Measurements from ENCODE around the gene LAMTOR2.

LAMTOR2 gene

DNA sequence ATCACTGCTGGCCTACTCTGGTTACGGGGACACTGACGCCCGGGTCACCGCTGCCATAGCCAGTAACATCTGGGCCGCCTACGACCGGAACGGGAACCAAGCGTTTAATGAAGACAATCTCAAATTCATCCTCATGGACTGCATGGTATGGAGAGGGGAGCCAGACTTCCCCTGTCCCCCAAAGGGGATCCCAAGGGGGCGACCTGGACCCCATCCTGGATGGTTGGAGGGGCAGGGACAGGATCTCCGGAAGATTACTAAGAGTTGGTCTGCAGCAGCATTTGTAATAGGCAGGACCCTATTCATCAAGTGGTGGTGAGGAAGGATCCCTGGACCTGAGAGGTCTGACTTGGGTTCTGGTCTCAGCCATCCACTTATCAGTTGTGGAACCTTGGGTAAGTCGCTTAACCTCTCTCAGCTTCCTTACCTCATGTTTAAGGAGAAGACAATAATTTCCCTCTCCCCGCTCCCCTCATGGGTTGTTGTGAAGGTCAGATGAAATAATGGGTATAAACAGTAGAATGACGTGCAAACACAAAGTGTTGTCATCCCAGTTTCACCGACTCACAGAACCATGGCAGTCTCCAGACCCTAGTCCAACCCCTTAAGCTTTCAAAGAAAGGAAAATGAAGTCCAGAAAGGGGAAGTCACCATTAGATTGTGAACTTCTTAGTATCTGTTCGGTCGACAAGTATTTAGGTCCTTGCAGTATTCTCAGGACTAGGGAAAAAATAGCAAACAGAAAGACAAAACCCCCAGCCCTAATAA is 883 bp downstream of the LAMTOR2 start:
- H3K27me3 ChIP-seq (replicated peaks), result no peaks in the 10 kb centered on the region
- H3K27ac ChIP-seq, result peak overlapping the region; percentile 1
- no peaks in the 10 kb centered on the region for H3K36me3 ChIP-seq (replicated peaks)
- peak overlapping the region; percentile 98 for H3K4me3 ChIP-seq (ENCODE audit: low read depth, low read length)
- in situ Hi-C loops (cut with HindIII; ENCODE audit: low pct_ligation_motif_present, low sequenced_read_pairs), result no loop called here
- DNase-seq, result no peak
- TF ChIP-seq, protein P1, sequence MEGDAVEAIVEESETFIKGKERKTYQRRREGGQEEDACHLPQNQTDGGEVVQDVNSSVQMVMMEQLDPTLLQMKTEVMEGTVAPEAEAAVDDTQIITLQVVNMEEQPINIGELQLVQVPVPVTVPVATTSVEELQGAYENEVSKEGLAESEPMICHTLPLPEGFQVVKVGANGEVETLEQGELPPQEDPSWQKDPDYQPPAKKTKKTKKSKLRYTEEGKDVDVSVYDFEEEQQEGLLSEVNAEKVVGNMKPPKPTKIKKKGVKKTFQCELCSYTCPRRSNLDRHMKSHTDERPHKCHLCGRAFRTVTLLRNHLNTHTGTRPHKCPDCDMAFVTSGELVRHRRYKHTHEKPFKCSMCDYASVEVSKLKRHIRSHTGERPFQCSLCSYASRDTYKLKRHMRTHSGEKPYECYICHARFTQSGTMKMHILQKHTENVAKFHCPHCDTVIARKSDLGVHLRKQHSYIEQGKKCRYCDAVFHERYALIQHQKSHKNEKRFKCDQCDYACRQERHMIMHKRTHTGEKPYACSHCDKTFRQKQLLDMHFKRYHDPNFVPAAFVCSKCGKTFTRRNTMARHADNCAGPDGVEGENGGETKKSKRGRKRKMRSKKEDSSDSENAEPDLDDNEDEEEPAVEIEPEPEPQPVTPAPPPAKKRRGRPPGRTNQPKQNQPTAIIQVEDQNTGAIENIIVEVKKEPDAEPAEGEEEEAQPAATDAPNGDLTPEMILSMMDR (IDR thresholded peaks at IDR 0.05; ENCODE audit: low read depth, low read length, missing control alignments), result no peak

DNA sequence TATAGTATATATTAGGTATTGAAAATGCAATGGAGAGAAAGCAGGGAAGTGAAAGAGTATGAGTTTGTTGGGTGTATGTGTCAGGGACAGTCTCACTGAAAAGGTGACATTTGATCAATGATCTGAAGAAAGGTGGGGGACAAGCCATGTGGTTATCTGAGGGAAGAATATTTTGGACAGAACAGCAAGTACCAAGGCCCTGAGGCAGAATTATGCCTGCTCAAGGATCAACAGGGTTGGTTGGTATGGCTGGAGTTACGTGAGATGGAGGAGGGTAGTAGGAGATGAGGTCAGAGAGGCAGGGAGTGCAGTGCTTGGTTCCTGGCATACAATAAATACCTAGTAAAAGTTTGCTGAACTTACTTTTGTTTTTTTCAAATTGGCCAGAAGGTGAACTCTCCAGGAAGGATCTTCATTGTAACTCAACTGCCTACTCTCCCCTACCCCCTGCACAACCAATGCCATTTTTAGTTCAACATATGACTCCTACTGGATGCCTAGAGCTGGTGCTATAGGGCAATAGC is 1.8 kb downstream of the LAMTOR2 start:
- TF ChIP-seq, protein P1 (IDR thresholded peaks at IDR 0.05; ENCODE audit: low read depth, low read length, missing control alignments), result no peak
- Histone ChIP-seq H3K36me3 (replicated peaks) (no peaks in the 10 kb centered on the region), H3K27me3 (replicated peaks) (no peaks in the 10 kb centered on the region), H3K4me3 (ENCODE audit: low read depth, low read length) (no peak overlapping the region), H3K27ac (no peak overlapping the region)
- no peak for DNase-seq
- in situ Hi-C loops (cut with HindIII; ENCODE audit: low pct_ligation_motif_present, low sequenced_read_pairs), result no loop called here

DNA sequence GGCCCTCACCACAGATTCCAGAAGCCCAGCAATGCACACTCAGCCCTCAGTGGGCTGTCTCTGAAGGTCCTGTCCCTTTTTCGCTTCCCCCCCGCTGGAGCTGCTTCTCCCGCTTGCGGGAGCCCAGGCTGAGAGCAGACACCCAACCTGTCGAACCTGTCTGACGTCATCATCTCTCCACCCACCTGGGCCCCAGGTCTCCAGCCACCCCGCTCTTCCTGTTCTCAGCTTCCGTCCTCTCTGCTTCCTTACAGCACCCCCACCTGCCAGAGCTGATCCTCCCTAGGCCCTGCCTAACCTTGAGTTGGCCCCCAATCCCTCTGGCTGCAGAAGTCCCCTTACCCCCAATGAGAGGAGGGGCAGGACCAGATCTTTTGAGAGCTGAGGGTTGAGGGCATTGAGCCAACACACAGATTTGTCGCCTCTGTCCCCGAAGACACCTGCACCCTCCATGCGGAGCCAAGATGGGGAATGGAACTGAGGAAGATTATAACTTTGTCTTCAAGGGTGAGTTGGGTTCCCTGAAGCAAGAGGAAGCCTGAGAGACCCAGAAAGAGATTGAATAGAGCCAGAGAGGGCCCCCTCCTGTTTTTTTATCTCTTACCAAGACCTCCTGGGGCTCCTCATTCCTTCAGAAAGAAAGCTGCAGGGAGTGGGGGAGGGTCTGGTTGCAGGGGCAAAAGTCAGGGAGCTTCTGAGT is 6.5 kb downstream of the LAMTOR2 start, which contains the start of gene RAB25:
TSS of gene RAB25 (plus strand) at position 224 of the 700 bp plus-strand sequence. CDS start at position 465, 241 bp downstream.
- no peaks in the 10 kb centered on the region for H3K36me3 ChIP-seq (replicated peaks)
- in situ Hi-C loops (cut with HindIII; ENCODE audit: low pct_ligation_motif_present, low sequenced_read_pairs), result no loop called here
- H3K27ac ChIP-seq, result no peak within 1 kb of the TSS
- TF ChIP-seq, protein P1 (IDR thresholded peaks at IDR 0.05; ENCODE audit: low read depth, low read length, missing control alignments), result no peak
- no peak within 1 kb of the TSS for H3K4me3 ChIP-seq (ENCODE audit: low read depth, low read length)
- DNase-seq, result no peak
- H3K27me3 ChIP-seq (replicated peaks), result no peaks in the 10 kb centered on the region

DNA sequence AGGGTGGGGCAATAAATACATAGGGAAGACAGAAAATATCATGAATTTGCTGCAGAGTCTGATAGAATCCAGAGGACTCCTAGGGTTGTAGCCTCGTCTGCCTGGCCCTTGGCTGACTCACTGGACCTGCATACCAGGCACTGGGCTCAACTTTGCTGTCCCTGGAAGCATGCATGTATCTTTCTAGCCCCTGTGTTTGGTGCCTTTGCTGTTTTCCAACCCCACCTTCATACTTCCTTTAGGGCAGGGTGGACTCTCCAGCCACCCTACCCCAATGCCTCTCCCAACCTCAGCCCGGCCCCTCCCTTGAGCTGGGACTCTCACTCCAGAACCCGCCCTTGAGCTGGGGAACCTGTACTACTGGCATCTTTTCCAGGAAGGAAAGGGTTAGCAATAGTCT is 7.6 kb downstream of the LAMTOR2 start:
- Histone ChIP-seq H3K4me3 (ENCODE audit: low read depth, low read length) (no peak overlapping the region), H3K27me3 (replicated peaks) (no peaks in the 10 kb centered on the region), H3K36me3 (replicated peaks) (no peaks in the 10 kb centered on the region), H3K27ac (no peak overlapping the region)
- in situ Hi-C loops (cut with HindIII; ENCODE audit: low pct_ligation_motif_present, low sequenced_read_pairs), result no loop called here
- TF ChIP-seq, protein P1 (IDR thresholded peaks at IDR 0.05; ENCODE audit: low read depth, low read length, missing control alignments), result no peak
- DNase-seq, result peak; percentile 38

DNA sequence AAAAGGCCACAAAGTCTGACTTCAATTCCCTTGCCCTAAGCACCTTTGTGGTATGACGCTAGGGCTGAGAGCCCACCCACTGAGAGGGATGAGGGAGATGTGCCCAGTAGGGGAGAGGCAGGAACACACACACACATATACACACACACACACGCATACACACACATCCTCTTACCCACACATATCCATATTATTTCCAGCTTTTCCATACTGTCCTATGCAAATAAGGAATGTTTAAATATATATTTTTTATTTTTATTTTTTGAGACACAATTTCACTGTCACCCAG is 9.4 kb downstream of the LAMTOR2 start:
- Histone ChIP-seq H3K27ac (no peak overlapping the region), H3K4me3 (ENCODE audit: low read depth, low read length) (no peak overlapping the region), H3K36me3 (replicated peaks) (no peaks in the 10 kb centered on the region), H3K27me3 (replicated peaks) (no peaks in the 10 kb centered on the region)
- TF ChIP-seq, protein P1 (IDR thresholded peaks at IDR 0.05; ENCODE audit: low read depth, low read length, missing control alignments), result no peak
- in situ Hi-C loops (cut with HindIII; ENCODE audit: low pct_ligation_motif_present, low sequenced_read_pairs), result no loop called here
- DNase-seq, result no peak
